ENCODE results near the gene RAB5A.

The RAB5A gene

DNA sequence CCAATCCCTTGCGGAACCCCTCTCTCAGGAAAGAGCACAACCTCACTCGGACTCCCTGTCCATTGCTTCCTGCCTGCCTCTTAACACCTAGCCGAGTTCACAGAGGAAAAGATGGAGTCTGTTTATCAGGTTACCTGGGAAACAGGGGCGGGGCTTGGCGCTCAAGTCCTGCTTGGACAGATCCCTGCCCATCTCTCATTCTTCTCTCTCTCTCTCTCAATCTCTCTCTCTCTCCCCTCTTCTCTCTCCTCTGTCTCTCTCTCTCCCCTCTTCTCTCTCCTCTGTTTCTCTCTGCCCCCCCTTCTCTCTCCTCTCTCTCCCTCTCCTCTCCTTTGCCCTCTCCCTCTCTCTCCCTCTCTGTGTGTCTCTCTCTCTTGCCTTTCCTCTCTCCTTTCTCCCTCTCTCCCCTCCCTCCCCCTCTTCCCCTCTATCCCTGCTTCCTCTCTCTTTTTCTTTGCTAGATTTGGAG lies 12.8 kb upstream of the RAB5A start, which contains the start of gene EFHB:
Gene EFHB (minus strand): TSS at position 120 of the 469 bp plus-strand sequence. CDS start 199 bp downstream, outside the sequence.
- DNase-seq (ENCODE audit: low read depth) = peak; percentile 21
- TF ChIP-seq, protein P1, sequence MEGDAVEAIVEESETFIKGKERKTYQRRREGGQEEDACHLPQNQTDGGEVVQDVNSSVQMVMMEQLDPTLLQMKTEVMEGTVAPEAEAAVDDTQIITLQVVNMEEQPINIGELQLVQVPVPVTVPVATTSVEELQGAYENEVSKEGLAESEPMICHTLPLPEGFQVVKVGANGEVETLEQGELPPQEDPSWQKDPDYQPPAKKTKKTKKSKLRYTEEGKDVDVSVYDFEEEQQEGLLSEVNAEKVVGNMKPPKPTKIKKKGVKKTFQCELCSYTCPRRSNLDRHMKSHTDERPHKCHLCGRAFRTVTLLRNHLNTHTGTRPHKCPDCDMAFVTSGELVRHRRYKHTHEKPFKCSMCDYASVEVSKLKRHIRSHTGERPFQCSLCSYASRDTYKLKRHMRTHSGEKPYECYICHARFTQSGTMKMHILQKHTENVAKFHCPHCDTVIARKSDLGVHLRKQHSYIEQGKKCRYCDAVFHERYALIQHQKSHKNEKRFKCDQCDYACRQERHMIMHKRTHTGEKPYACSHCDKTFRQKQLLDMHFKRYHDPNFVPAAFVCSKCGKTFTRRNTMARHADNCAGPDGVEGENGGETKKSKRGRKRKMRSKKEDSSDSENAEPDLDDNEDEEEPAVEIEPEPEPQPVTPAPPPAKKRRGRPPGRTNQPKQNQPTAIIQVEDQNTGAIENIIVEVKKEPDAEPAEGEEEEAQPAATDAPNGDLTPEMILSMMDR (conservative IDR thresholded peaks at IDR 0.05; ENCODE audit: low read length) = no peak
- no peak within 1 kb of the TSS for H3K4me3 ChIP-seq (ENCODE audit: low read length)

DNA sequence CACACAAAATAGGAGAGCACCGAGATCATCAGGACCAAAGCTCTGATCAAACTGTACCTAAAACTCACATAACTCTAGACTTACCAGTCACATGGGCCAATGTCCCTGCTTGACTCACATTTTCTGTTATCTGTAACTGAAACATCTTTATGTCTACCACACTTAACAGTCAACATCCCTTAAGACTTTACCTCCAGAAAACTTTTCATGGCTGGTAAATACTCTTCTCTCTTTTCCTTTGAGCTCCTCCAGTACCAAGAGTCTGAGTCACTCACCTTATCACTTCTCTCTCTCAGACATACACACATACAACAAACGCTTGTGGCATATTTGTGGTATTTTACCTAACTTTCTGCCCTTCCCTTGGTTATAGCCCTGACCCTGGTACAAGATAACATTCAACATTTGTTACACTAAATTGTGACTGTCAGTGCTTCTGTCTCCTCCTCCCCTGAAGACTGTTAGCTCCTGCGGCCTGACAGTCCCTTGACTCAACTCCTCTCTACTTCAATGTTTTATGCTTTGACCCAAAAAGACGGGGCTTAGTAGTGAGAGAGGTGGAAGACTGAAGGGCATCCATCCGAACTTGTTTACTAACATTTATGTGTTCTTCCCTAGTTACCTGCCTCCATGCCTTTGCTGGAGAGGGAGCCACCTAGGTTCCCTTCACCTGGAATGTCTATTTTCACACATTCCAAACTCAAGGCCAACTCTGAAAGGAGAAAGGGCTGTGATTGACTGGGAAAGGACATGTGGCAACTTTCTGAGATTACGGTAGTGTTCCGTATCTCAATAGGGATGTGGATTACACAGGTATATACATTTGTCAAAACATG lies 9.2 kb upstream of the RAB5A start:
- no peak overlapping the region for H3K4me3 ChIP-seq (ENCODE audit: low read length)
- TF ChIP-seq, protein P1 (conservative IDR thresholded peaks at IDR 0.05; ENCODE audit: low read length) = no peak
- no peak for DNase-seq (ENCODE audit: low read depth)

DNA sequence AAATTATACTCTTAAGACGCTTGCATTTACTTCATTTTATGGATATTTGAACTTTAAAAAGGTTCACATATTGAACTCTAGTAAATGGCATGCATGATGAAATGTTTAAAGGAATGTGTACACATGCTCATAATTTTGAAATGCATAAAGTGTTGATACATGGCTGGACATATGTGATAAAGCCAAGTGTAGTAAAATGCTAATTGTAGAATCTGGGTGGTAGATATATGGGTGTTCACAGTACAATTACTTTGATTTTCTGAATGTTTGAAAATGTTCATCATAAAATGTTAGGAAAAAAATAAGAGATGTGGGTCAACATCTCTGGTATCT lies 8.6 kb upstream of the RAB5A start:
- TF ChIP-seq, protein P1 (conservative IDR thresholded peaks at IDR 0.05; ENCODE audit: low read length) = no peak
- H3K4me3 ChIP-seq (ENCODE audit: low read length) = no peak overlapping the region
- no peak for DNase-seq (ENCODE audit: low read depth)

DNA sequence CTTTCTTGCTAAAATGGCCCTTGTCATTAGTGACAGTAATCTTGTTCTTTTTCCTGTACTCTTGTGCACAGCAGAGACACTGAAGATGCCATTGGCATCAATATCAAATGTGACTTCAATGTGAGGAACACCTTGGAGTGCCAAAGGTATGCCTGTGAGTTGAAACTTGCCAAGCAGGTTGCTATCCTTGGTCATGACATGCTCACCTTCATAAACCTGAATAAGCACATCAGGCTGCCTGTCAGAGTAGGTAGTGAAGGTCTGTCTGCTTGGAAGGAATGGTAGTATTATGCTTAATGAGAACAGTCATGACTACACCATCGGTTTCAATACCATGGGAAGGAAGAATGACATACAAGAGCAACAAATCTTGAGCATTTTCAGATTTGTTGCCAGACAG lies 6.3 kb upstream of the RAB5A start:
- H3K4me3 ChIP-seq (ENCODE audit: low read length) = no peak overlapping the region
- no peak for DNase-seq (ENCODE audit: low read depth)
- TF ChIP-seq, protein P1 (conservative IDR thresholded peaks at IDR 0.05; ENCODE audit: low read length) = no peak

DNA sequence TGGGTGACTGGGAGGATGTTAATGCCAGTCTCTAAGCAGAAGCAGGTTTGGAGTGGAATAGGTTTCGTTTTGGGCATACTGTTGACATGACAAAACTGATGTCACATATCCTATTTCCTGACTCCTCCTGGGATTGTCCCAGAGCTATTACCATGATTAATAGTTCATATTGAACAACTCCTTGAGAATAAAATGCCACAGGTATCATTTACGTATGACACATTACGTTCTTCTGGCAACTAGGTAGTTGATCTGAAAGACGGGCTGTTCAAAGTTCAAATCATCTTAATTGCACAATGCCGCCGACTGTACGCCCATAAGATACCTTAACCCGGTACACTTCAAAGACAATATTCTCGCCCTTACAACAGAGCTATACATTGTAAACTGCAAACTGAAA lies 1.4 kb upstream of the RAB5A start:
- H3K4me3 ChIP-seq (ENCODE audit: low read length) = no peak overlapping the region
- DNase-seq (ENCODE audit: low read depth) = no peak
- TF ChIP-seq, protein P1 (conservative IDR thresholded peaks at IDR 0.05; ENCODE audit: low read length) = no peak

DNA sequence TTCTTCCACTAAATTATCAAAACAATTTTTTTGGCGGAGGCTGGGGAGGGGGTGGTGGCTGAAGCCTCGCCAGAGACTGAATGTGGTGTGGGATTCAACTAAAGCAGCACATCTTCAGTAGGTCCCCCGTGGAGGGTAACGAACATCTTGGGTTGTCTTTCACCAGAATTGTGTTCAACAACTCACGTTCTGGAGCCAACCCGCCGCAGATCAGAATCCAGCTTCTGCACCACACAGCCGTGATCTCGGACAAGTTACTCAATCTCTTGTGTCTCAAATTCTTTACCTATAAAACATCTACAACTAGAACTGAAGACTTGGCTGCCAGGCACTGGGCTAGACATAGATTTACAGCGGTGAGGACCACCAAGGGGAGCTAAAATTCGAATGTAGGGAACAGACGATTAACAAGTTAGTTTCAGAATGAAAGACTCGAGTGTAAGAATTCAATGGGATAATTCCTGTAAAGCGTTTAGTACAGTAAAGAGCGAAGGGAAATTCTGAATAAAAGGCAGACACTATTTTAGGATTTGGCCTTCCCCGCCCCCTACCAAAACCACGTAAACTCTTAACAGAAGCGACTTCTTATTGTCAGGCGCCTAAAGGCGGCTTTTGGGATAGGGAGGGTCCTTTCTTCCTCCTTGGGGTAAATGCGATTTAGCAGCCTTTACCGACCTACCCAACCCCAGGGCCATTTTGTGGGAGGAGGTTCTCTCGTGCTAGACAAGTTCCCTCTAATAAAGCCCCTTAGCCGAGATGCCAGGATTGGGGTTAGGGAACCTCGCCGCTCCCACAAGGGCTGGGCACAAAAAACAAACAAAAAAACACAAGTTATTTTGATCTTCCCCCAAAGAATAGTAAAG lies 697 bp upstream of the RAB5A start:
- peak overlapping the region; percentile 96 for H3K4me3 ChIP-seq (ENCODE audit: low read length)

More for the DNA sequence above, 697 bp upstream of the RAB5A start:
- DNase-seq (ENCODE audit: low read depth) = peak; percentile 14
- TF ChIP-seq, protein P1 (conservative IDR thresholded peaks at IDR 0.05; ENCODE audit: low read length) = no peak

Data from AG10803 (cell line).